ENCODE results near the gene KLHL21. TPM values are rescaled to one million over a fixed set of nuclear protein-coding genes. Genes with fewer than 3 reads are reported as not detected.
A peak's percentile ranks its signal among the peaks of the same experiment; 100 is the strongest.

KLHL21 gene
- total RNA-seq, 1 donor from 2014 or later = 15.9 TPM

DNA sequence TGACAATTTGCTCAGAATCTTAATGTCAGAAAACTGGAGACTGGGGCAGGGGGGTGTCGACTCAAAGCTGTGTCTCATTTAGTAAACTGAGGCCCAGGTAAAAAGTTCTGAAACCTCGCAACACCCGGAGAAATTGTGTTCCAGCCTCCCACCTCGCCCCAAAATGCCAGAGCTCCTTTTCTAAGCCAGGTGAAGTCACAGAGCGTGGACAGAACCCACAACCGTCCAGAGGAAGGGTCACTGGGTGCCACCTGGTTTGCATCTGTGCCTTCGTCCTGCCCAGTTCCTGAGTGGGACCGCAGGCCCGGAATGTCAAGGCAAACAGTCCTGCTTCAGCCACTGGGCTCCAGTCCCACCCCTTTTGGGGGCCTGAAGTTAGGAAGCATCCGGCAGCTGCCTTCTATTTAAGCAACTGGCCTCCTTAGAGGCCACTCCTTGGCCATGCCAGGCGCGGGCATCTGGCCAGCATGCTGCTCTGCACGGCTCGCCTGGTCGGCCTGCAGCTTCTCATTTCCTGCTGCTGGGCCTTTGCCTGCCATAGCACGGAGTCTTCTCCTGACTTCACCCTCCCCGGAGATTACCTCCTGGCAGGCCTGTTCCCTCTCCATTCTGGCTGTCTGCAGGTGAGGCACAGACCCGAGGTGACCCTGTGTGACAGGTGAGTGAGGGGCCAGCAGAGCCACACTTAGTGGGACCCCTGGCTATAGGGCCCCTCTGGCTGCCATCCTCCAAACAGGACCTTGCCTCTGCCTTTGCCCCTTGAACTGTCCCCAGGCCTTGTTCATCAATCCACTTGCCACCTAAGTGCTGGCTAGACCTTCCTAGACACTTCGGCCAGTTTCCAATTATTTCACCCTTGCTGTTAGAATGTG lies 47.5 kb downstream of the KLHL21 start, which contains the start of gene TAS1R1:
Gene TAS1R1 (plus strand): TSS at position 401 of the 872 bp plus-strand sequence. CDS start 67 bp downstream, at position 468.
- H3K27me3 Mint-ChIP-seq = no peaks in the 10 kb centered on the region
- ATAC-seq (ENCODE audit: low read depth) = no peak
- intact Hi-C loops (cut with micrococcal nuclease) = loop anchor here (1.0 to 2.0 kb wide), 9 partner anchors 24 to 356 kb away; partner anchors contain the start of genes CAMTA1, PHF13, RPL22 and ZBTB48
- CTCF ChIA-PET = interaction anchor here (0.8 to 2.4 kb wide), 7 partner anchors 25 to 91 kb away, joined by 3 to 15 read pairs (median 5); partner anchors contain the start of genes KLHL21 and ZBTB48
- no peak for DNase-seq
- no peaks in the 10 kb centered on the region for H3K9me3 Mint-ChIP-seq
- H3K36me3 Mint-ChIP-seq (ENCODE audit: low read depth) = peaks cover 3% of the 10 kb centered on the region
- POLR2A ChIA-PET = interaction anchor here (0.5 to 2.9 kb wide), 7 partner anchors 23 to 230 kb away, joined by 3 to 38 read pairs (median 5); partner anchors contain the start of genes CAMTA1, DNAJC11, KLHL21 and ZBTB48
- H3K4me1 Mint-ChIP-seq = peaks cover 21% of the 10 kb centered on the region
- peak within 1 kb of the TSS; percentile 85 for H3K4me3 Mint-ChIP-seq
- TF ChIP-seq CTCF (IDR thresholded peaks at IDR 0.05) = no peak
- H3K27ac Mint-ChIP-seq = peak within 1 kb of the TSS; percentile 84

GRCh38 chr1:6554031-6554906 lies 48.4 kb downstream of the KLHL21 start, which contains the start of gene NOL9:
Gene NOL9, minus strand, starts transcription at chr1:6554513. Its CDS starts 11 bp downstream, at chr1:6554502.
- POLR2A ChIA-PET = interaction anchor here (0.5 to 2.9 kb wide), 9 partner anchors 24 to 527 kb away, joined by 3 to 38 read pairs (median 5); partner anchors contain the start of genes CAMTA1, DNAJC11, KLHL21 and ZBTB48
- ATAC-seq (ENCODE audit: low read depth) (peak; percentile 98), DNase-seq (peak; percentile 98)
- Mint-ChIP-seq H3K4me3 (peak within 1 kb of the TSS; percentile 85), H3K27me3 (no peaks in the 10 kb centered on the region), H3K9me3 (no peaks in the 10 kb centered on the region), H3K36me3 (ENCODE audit: low read depth) (peaks cover 11% of the 10 kb centered on the region), H3K4me1 (peaks cover 21% of the 10 kb centered on the region), H3K27ac (peak within 1 kb of the TSS; percentile 84)
- CTCF ChIA-PET = interaction anchor here (0.7 to 2.4 kb wide), 11 partner anchors 18 to 116 kb away, joined by 3 to 15 read pairs (median 4); partner anchors contain the start of genes KLHL21 and ZBTB48
- peak; percentile 62 for TF ChIP-seq CTCF (IDR thresholded peaks at IDR 0.05)
- intact Hi-C loops (cut with micrococcal nuclease) = loop anchor here (1.0 to 2.0 kb wide), 9 partner anchors 25 to 355 kb away; partner anchors contain the start of genes CAMTA1, PHF13, RPL22 and ZBTB48

- TF ChIP-seq CTCF (IDR thresholded peaks at IDR 0.05) = no peak
- ChIA-PET POLR2A (no interaction called here), CTCF (no interaction called here)
Measured at GRCh38 chr1:6547301-6547700, 55.4 kb downstream of the KLHL21 start.

GRCh38 chr1:6546326-6546725 lies 56.3 kb downstream of the KLHL21 start:
- intact Hi-C loops (cut with micrococcal nuclease) = no loop called here
- H3K4me1 Mint-ChIP-seq = peaks cover 30% of the 10 kb centered on the region
- DNase-seq = no peak
- no peaks in the 10 kb centered on the region for H3K27me3 Mint-ChIP-seq
- H3K27ac Mint-ChIP-seq = peak overlapping the region; percentile 15
- ChIA-PET POLR2A (no interaction called here), CTCF (no interaction called here)
- no peaks in the 10 kb centered on the region for H3K9me3 Mint-ChIP-seq
- no peak for ATAC-seq (ENCODE audit: low read depth)
- no peak for TF ChIP-seq CTCF (IDR thresholded peaks at IDR 0.05)
- H3K4me3 Mint-ChIP-seq = no peak overlapping the region
- peaks cover 66% of the 10 kb centered on the region for H3K36me3 Mint-ChIP-seq (ENCODE audit: low read depth)

More at GRCh38 chr1:6547301-6547700, 55.4 kb downstream of the KLHL21 start:
- H3K9me3 Mint-ChIP-seq = no peaks in the 10 kb centered on the region
- ATAC-seq (ENCODE audit: low read depth) (no peak), DNase-seq (no peak)
- H3K4me3 Mint-ChIP-seq = no peak overlapping the region
- peaks cover 34% of the 10 kb centered on the region for H3K4me1 Mint-ChIP-seq
- no peaks in the 10 kb centered on the region for H3K27me3 Mint-ChIP-seq
- intact Hi-C loops (cut with micrococcal nuclease) = no loop called here
- no peak overlapping the region for H3K27ac Mint-ChIP-seq
- H3K36me3 Mint-ChIP-seq (ENCODE audit: low read depth) = peaks cover 60% of the 10 kb centered on the region
